ENCODE data around the gene ZCCHC24.
"Not testable (repeated sequence)": the region's sequence is repeated elsewhere in the genome, so short reads cannot be mapped to it uniquely, and the experiment has no call there.

Gene ZCCHC24

DNA sequence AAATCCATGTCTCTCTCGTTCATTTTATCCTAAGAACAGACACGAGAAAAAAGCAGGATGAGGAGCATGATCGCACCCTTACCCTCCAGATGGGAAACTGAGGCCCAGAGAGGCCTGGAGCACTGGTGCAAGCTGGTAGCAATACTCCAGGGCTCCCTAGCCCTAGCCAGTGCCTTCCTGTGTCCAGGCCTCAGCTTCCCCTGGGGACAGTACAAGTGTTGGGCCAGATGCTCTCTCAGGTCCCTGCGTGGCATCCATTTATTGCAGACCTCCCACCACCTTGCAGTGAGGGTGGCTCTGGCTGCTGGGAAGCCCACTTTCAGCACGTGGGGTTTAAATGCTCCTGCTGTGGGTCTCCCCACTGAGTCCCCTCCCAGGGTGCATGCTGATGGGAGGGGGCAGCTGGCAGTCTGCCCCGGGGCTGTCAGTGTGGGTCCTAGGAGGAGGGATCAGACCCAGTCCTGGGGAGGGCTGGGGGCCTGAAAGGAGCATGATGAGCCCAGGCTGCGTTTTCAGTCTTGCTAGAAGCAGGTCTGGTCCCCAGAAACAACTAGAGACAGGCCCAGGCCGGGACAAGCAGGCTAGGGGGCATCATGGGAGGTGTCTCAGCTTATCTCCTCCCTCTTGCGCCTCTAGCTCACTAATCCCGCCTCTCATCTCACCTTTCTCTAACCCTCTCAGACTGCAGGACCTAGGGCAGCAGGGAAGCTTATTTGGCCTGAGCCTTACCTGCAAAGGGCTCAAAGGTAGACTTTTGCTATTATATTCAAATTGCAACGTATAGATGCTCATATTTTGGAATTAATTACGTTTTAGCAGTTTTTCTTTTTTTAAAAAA lies 98.8 kb downstream of the ZCCHC24 start:
- DNase-seq (ENCODE audit: low read depth in 2 of 2), result no peak

DNA sequence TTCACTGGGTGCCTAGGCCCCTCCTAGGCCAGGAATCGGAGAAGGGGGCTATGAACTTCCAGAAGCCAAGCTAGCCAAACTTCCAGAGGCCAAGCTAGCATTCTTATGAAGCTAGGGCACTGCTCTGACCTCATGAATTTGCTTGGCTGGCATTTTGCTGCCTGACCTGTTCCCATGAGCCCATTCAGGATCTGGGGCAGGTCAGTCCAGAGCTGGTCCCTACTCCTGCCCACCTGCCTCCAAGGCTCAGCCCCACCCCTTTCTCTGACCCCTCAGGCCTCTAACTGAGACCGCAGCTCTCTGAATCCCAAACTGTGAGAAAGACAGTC lies 99.4 kb downstream of the ZCCHC24 start:
- DNase-seq (ENCODE audit: low read depth in 2 of 2), result no peak

DNA sequence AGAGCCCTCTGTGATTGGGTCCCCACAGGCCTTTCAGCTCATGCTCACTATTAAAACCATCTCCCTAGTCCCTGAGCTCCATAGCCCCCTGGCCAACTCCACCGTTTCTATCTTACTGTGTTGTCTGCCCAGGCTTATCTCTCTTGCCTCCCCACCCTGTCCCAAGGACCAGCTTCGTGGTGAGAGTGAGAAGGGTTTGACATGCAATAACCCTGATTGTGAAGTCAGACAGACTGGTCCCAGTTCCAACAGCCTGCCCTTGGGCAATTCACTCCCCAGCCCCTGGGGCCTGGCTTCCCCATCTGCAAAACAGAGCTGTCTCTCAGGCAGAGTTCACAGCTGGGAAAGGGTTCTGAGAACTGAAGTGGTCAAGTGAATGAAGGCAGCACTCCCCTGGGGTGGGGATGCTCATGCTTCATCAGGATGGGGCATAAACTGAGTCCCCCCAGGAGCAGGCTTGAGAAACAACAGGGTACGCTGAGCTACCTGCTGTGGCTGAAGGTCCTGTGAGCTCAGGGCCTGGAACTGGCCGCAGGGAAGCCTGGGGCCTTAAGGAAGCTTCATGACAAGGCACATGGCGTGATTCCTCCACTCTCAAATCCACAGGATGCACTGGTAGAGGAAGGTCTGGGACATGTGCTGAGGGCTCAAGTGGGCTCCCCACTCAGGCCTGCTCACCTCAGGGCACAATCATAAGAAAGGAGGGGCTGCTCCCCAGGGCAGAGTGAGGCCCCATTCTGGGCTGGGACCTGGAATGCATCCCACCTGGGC lies 100.0 kb downstream of the ZCCHC24 start:
- DNase-seq (ENCODE audit: low read depth in 2 of 2), result no peak

DNA sequence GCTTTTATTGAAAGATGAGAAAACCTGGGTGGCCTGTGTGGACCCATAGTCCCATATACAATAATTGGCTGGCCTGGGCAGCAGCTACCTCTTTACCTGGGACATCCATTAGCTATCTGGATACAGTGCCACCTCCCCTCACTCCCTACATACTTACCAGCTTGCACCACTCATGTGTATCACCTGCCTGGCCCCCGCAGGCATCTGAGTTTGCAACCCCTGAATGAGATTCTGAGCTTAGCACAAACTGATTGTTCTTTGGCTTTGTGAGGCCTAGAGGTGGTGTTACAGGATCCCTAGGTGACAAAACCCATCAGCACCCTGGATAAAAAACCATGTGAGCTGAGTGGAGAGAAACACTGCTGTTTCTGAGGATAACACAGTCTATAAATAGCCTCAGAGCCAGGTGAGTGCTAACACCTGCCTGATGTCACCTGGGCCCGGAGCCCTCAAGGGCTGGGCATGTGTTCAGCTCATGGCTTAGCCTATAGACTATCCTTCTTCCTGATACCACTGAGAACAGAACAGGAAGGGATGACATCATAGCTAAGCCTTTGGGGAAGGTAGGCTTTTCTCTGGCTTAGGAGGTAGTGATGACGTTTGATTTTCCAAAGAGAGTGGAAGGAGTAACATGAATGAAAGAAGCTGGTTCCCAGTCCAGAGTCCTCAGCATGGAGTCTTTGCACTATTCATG lies 100.8 kb downstream of the ZCCHC24 start:
- no peak for DNase-seq (ENCODE audit: low read depth in 2 of 2)

DNA sequence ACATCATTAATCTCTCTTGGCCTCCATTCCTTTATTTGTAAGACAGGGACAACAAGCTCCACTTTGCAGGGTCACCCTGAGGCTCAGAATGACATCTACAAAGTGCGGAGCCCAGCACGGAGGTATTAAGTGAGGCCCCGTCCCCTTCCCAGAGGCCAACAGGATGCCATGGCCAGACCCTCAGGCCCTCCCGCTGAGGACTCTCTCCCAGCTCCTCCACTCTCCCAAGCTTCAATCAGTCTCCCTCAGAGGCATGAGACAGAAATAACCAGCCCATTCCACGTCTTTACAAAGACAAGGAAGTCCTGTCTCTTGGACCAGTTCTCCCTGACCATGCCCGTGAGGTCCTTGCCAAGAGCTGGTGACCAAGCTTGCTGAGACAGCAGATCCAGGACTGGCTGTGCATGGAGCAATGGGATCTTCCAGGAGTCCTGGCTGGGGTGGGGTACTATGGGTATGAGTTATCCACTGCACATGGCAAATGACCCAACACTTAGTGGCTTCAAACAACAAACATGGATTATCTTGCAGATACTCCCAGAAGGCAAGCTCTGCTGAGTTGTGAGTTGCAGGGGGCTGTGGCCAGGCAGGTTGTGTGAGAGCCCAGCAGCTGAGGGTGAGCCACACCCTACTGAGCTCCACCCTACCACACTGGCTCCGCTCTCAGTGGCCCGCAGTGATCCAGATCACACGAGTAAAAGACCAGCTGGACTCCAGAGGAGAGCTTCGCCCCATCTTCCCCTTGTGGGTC lies 102.4 kb downstream of the ZCCHC24 start:
- DNase-seq (ENCODE audit: low read depth in 2 of 2), result no peak

DNA sequence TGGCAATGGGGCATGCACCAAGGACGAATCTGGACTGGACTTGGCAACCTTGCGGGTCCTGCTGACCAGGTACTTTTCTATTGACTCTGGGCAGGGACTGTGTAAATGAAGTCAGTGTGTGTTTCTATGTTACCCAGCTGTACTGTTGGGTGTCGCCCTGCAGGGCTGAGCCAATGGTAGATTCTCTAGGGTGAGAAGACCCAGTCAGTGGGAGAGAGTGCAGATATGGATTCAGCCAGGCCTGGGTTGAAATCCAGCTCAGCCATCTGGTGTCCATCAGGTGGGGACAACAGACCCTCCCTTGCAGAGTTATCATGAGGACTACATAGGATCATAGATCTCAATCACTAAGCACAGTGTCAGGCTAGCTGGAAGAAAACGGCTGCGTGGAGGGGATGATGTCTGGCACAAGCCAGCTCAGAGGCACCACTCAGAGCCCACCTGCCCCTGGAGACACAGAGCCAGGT lies 103.1 kb downstream of the ZCCHC24 start:
- DNase-seq (ENCODE audit: low read depth in 2 of 2), result no peak

DNA sequence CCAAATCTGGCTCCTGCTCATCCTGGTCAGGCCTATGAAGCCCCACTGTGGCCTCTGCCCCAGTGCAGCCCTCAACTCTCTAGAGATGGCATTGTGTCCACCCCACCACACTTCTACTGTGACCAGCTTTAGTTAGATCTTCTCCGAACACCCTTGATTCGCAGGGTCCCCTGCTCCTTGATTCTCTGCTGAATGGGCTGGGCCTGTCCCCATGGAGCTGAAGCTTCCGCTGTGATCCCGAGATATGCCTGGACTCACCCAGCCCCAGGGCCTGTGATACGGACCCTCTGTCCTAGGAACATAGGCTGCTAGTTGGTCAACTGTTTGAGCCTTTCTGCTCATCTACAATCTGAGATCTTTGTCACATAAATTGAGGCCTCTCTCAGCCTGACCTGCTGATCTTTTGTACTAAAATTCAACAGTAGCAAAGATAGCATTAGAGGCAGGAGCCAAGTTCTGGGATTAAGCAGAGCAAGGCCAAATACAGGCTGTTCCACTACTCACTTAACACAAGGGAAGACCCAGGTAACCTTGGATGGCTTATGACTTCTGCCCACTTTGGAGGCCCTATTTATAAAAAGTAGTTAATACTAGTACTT lies 104.7 kb downstream of the ZCCHC24 start:
- no peak for DNase-seq (ENCODE audit: low read depth in 2 of 2)

DNA sequence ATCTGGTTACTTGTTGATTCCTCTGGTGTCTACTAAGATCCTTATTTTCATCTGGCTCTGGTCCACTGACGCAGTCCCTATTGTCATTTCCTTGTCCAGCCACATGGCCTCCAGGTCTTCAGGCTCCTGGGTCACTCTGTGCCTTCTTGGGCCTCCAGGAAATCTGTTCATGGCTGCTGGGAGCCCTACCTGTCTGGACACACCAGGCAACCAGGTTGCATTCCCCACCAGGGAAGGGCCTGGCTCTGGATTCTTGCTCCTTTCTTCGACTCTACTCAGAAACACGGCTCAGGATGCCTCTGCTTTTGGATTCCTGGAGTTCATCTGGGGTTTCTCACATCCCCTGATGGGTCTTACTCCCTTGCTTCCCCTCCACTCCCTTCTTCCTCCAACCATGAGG lies 106.2 kb downstream of the ZCCHC24 start:
- no peak for DNase-seq (ENCODE audit: low read depth in 2 of 2)

DNA sequence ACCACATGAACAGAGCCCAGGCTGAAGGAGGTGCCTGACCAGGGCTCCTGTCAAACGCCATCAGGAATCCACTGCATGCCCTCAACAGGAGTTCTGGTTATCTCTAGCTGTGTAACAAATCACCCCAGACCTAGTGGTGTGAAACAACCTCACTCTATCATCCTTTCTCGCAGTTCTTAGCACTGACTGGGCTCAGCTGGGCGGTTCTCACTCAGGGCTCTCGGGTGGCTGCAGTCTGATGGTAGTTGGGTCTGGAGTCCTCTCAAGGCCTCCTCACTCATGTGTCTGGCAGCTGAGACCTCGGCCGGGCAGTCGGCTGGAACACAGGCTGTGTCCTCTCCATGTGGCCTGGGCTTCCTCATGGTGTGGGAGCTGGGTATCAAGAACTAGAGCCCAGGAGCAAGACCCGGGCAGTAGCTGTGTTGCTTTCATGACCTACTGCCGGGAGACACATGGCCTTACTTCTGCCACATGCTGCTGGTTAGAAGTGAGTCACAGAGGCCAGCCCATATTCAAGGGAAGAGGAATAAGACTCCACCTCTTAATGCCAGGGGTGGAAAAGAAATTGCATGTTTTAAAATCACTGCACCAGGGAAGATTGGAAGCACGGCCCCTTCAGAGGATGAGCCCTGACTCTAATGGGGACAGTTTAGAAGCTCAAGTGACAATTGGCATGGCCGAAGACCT lies 107.5 kb downstream of the ZCCHC24 start:
- DNase-seq (ENCODE audit: low read depth in 2 of 2), result not testable (repeated sequence)

DNA sequence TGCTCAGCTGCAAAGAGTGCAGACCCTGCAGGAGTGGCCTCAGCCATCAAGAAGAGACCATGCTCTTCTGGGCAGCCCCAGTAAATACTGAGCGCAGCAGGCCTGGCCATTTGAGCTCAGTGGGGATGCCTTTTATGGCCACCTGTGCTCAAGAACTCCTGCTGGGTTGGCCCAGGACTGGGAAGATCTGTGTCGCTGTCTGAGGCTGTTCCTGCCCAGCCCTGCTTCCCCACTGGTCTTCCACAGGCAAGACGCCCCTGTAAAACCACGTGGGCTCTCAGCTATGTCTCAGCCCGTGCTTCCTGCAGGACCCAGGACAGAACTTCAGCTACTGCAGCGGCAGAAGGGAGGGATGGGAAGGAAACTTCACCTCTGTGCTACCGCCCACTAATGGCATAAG lies 108.7 kb downstream of the ZCCHC24 start:
- DNase-seq (ENCODE audit: low read depth in 2 of 2), result no peak

DNA sequence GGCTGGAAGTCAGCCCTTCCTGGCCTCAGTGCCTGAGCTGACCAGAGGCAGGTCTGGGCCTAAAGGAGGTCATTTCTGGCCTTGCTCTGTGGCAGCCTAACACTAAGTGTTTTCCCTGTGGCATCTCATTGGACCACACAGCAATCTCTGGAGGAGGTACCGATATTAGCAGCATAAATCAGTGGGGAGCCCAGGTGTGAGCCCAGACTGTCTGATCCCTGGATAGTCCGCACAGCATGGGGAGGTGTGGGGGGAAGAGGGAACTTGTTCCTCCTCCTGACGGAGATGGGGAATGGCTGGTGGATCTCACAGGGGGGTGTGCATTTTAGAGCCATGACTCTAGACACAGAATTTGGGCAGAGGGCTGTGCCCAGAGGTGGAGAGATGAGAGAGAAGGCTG lies 109.1 kb downstream of the ZCCHC24 start:
- DNase-seq (ENCODE audit: low read depth in 2 of 2), result no peak

DNA sequence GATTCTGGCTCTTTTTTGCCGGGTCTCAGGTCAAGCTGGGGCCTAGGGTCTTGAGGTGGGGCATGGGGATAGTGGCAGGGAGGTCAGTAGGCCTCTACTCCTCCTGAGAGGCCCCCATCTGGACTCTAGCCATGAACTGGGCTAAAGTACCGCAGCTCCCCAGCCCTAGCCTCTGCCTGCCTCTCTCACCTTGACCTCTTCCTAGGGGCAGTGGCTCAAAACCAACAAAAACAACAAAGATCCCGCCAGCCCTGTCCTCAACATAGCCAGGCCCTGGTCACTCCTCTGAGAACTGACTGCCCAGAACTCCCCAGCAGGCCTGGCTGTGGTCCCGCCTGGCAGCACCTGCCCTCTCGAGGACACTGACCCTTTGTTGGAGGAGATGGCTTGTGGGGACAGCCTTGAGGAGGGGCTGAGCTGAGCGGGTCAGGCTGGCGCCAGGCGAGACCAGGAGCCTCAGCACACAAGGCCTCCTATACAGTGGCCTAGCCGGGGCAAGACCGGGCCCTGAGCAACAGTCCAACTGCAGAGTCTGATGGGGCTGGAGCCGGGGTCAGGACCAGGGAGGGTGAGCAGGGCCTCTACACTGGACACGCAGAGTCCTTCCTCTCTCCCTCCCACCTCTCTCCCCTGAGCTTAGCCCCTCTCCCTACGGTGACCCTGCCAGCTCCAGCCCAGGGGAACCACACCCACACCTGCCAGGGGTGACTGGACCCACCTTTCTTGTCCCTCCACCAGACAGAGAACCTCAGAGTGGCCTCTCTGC lies 109.8 kb downstream of the ZCCHC24 start:
- no peak for DNase-seq (ENCODE audit: low read depth in 2 of 2)

DNA sequence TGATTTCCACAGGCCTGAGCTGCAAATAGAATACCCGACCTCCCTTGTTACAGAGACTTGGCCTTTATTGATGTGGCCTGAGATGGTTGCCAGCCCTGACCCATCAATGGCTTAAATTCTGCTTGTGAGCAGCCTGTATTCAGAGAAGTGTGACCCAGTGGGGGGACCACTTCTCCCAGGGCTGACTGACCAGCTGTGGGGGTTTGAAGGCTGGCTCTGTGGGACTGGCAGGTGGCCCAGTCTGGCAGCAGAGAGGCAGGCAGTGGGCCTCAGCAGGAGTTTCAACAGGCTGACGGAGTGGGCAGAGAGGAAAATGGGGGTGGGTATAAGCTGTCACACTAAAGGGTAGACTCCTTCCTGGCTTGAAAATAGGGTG lies 110.3 kb downstream of the ZCCHC24 start:
- DNase-seq (ENCODE audit: low read depth in 2 of 2), result no peak

DNA sequence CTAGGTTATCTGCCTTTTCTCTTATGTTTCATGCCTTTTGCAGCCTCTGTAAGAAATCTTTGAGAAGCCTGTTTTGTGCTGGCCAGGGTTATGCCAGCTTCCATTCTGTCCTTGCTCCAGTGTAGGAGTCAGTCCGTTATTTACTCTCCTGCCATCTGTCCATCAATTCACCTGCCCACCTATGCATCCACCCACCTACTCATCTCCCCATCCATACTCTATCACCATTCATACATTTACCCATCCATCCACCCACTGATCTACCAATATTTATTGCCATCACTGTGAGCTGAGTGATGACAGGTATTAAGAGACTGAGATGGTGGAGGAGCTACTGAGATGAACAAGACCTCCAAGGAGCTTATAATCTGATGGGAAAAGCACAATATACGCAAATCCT lies 110.9 kb downstream of the ZCCHC24 start:
- DNase-seq (ENCODE audit: low read depth in 2 of 2), result no peak

DNA sequence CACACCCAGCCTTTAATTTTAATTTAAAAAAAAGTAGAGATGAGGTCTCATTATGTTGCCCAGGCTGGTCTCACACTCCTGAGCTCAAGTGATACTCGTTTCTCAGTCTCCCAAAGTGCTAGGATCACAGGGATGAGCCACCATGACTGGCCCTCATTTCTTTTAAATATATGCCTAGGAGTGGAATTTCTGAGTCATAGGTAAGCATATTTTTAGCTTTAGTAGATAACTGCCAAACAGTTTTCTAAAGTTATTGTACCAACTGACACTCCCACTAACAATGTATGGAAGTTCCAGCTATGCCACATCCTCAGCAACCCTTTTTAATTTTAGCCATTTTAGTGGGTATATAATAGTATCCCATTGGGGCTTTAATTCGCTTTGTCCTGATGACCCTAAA lies 111.9 kb downstream of the ZCCHC24 start:
- DNase-seq (ENCODE audit: low read depth in 2 of 2), result no peak

DNA sequence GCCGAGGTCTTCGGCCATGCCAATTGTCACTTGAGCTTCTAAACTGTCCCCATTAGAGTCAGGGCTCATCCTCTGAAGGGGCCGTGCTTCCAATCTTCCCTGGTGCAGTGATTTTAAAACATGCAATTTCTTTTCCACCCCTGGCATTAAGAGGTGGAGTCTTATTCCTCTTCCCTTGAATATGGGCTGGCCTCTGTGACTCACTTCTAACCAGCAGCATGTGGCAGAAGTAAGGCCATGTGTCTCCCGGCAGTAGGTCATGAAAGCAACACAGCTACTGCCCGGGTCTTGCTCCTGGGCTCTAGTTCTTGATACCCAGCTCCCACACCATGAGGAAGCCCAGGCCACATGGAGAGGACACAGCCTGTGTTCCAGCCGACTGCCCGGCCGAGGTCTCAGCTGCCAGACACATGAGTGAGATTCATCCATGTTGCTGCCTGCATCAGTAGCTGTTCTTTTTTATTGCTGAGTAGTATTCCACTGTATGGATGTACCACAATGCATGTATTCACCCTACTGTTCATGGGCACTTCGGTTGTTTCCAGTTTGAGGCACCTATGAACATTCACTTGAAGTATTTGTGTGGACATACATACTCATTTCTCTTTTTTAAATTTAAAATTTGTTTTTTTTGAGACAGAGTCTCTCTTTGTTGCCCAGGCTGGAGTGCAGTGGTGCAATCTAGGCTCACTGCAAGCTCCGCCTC lies 112.7 kb downstream of the ZCCHC24 start:
- not testable (repeated sequence) for DNase-seq (ENCODE audit: low read depth in 2 of 2)
